SKM-1 (cell line): ENCODE data around the gene CLASP2.

Experiments
- DNase-seq: peaks from one replicate; lab custom pipeline; 2025; ENCODE audit not compliant: unreplicated experiment; lab: John Stamatoyannopoulos, UW

The CLASP2 gene

GRCh38 chr3:33639889-33640288 lies 78.2 kb downstream of the CLASP2 start:
- no peak for DNase-seq

- DNase-seq = no peak
These were observed 80.6 kb downstream of the CLASP2 start for GRCh38 chr3:33637482-33637881.

- DNase-seq = peak; percentile 3
These were observed 81.8 kb downstream of the CLASP2 start for GRCh38 chr3:33636125-33636850.

GRCh38 chr3:33634262-33634661 lies 83.8 kb downstream of the CLASP2 start:
- no peak for DNase-seq

GRCh38 chr3:33629219-33629618 lies 88.8 kb downstream of the CLASP2 start:
- DNase-seq = no peak

- DNase-seq = no peak
These were observed 93.3 kb downstream of the CLASP2 start for GRCh38 chr3:33624756-33625155.

- DNase-seq = no peak
These were observed 105.0 kb downstream of the CLASP2 start for GRCh38 chr3:33613041-33613440.

GRCh38 chr3:33612607-33613006 lies 105.4 kb downstream of the CLASP2 start:
- DNase-seq = no peak

GRCh38 chr3:33602829-33603228 lies 115.2 kb downstream of the CLASP2 start:
- no peak for DNase-seq

GRCh38 chr3:33597257-33597689 lies 120.8 kb downstream of the CLASP2 start:
- peak; percentile 15 for DNase-seq

- DNase-seq = no peak
These were observed 125.1 kb downstream of the CLASP2 start for GRCh38 chr3:33592999-33593398.

- DNase-seq = no peak
These were observed 127.5 kb downstream of the CLASP2 start for GRCh38 chr3:33590541-33590940.

- no peak for DNase-seq
These were observed 131.7 kb downstream of the CLASP2 start for GRCh38 chr3:33586402-33586801.

GRCh38 chr3:33582234-33582633 lies 135.8 kb downstream of the CLASP2 start:
- DNase-seq = no peak

GRCh38 chr3:33581666-33582065 lies 136.4 kb downstream of the CLASP2 start:
- DNase-seq = no peak

GRCh38 chr3:33579840-33580239 lies 138.2 kb downstream of the CLASP2 start:
- no peak for DNase-seq

- no peak for DNase-seq
These were observed 138.9 kb downstream of the CLASP2 start for GRCh38 chr3:33579178-33579510.

- no peak for DNase-seq
These were observed 139.5 kb downstream of the CLASP2 start for GRCh38 chr3:33578325-33579177.

GRCh38 chr3:33577588-33577987 lies 140.5 kb downstream of the CLASP2 start:
- DNase-seq = no peak

- no peak for DNase-seq
These were observed 140.9 kb downstream of the CLASP2 start for GRCh38 chr3:33577173-33577572.

- DNase-seq = no peak
These were observed 142.7 kb downstream of the CLASP2 start for GRCh38 chr3:33575311-33575710.

- no peak for DNase-seq
These were observed 160.2 kb downstream of the CLASP2 start for GRCh38 chr3:33557829-33558228.
